NCI-H226 (cell line): Measurements from ENCODE around the gene DCAF11.
A peak's percentile ranks its signal among the peaks of the same experiment; 100 is the strongest.

ENCODE experiments used
- DNase-seq: peaks from one replicate; pipeline ENCODE4 v3.0.0-alpha.2; 2015

DCAF11 gene

GRCh38 chr14:24079491-24080141 lies 35.0 kb upstream of the DCAF11 start:
- no peak for DNase-seq

- no peak for DNase-seq
Measured at GRCh38 chr14:24080142-24080530, 34.4 kb upstream of the DCAF11 start.

- DNase-seq, result peak; percentile 41
Measured at GRCh38 chr14:24080888-24081738, 33.5 kb upstream of the DCAF11 start.

- DNase-seq, result no peak
Measured at GRCh38 chr14:24081739-24082211, 32.8 kb upstream of the DCAF11 start.

- DNase-seq, result no peak
Measured at GRCh38 chr14:24082411-24083080, 32.0 kb upstream of the DCAF11 start.

GRCh38 chr14:24083462-24083861 lies 31.1 kb upstream of the DCAF11 start:
- no peak for DNase-seq

- DNase-seq, result peak; percentile 20
Measured at GRCh38 chr14:24084440-24084839, 30.1 kb upstream of the DCAF11 start.

- DNase-seq, result no peak
Measured at GRCh38 chr14:24085215-24085614, 29.4 kb upstream of the DCAF11 start.

- DNase-seq, result no peak
Measured at GRCh38 chr14:24086193-24086955, 28.2 kb upstream of the DCAF11 start.

GRCh38 chr14:24087004-24087403 lies 27.6 kb upstream of the DCAF11 start:
- DNase-seq, result no peak

GRCh38 chr14:24088095-24088494 lies 26.5 kb upstream of the DCAF11 start:
- DNase-seq, result no peak

GRCh38 chr14:24089890-24090289 lies 24.7 kb upstream of the DCAF11 start:
- no peak for DNase-seq

- DNase-seq, result no peak
Measured at GRCh38 chr14:24092110-24092504, 22.5 kb upstream of the DCAF11 start.

GRCh38 chr14:24092505-24093206 lies 21.9 kb upstream of the DCAF11 start:
- DNase-seq, result no peak

GRCh38 chr14:24093207-24093900 lies 21.2 kb upstream of the DCAF11 start:
- DNase-seq, result no peak

GRCh38 chr14:24093901-24094840 lies 20.4 kb upstream of the DCAF11 start, which contains the start of gene PCK2:
PCK2 (plus strand) TSS chr14:24094311; CDS start chr14:24094406, 95 bp downstream.
- DNase-seq, result peak; percentile 89

- no peak for DNase-seq
Measured at GRCh38 chr14:24094841-24095270, 19.7 kb upstream of the DCAF11 start.

GRCh38 chr14:24095271-24096068 lies 19.1 kb upstream of the DCAF11 start:
- DNase-seq, result no peak

- DNase-seq, result no peak
Measured at GRCh38 chr14:24096545-24097181, 17.9 kb upstream of the DCAF11 start.
